ENCODE results near the gene SUGT1.
"Not testable (repeated sequence)": the region's sequence is repeated elsewhere in the genome, so short reads cannot be mapped to it uniquely, and the experiment has no call there.

GRCh38 chr13:52606126-52606525 is 46.5 kb upstream of the SUGT1 start:
- TF ChIP-seq POLR2A (IDR thresholded peaks at IDR 0.05; ENCODE audit: extremely low read depth, insufficient read length); CTCF (IDR thresholded peaks at IDR 0.05; ENCODE audit: low read depth, low read length); MAX (IDR thresholded peaks at IDR 0.05; ENCODE audit: low read depth, low read length): not testable (repeated sequence)

Data from NB4 (cell line).